Measurements from ENCODE around the gene THYN1.

DNA sequence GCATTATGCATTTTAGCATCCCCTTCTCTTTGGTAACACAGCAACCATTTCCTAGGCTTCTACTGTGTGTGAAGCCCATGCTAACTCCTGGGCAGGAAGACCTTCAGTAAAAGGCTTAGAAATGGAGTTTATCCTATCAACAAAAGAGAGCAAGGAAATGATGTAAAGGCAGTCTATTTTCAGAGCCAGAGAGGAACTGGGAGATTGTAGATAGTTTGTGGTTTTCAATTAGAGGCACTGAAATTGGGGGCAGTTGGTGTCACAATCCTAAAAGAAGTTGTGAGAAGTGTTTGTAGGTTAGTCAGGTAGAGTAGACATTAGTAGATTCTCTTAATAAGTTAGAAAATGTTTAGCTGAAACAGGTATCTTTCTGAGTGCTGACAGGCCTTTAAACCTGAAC is 7.4 kb upstream of the THYN1 start:
- TF ChIP-seq, protein P1, sequence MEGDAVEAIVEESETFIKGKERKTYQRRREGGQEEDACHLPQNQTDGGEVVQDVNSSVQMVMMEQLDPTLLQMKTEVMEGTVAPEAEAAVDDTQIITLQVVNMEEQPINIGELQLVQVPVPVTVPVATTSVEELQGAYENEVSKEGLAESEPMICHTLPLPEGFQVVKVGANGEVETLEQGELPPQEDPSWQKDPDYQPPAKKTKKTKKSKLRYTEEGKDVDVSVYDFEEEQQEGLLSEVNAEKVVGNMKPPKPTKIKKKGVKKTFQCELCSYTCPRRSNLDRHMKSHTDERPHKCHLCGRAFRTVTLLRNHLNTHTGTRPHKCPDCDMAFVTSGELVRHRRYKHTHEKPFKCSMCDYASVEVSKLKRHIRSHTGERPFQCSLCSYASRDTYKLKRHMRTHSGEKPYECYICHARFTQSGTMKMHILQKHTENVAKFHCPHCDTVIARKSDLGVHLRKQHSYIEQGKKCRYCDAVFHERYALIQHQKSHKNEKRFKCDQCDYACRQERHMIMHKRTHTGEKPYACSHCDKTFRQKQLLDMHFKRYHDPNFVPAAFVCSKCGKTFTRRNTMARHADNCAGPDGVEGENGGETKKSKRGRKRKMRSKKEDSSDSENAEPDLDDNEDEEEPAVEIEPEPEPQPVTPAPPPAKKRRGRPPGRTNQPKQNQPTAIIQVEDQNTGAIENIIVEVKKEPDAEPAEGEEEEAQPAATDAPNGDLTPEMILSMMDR (IDR thresholded peaks at IDR 0.05 in 4 of 5, conservative IDR thresholded peaks at IDR 0.05 in 1 of 5), result no peak
- no peak for TF ChIP-seq POLR2A (IDR thresholded peaks at IDR 0.05)

Data from gastrocnemius medialis (tissue), 4 donors.